HUES48 (cell line): ENCODE measurements around the gene EHD3.

Experiments
- H3K27ac ChIP-seq: one replicate; pipeline ENCODE4 v1.7.0; 2013; ENCODE audit warnings: low read depth, low read length, inconsistent platforms
- H3K27me3 ChIP-seq: 2 replicates; pipeline ENCODE4 v1.6.1; 2013; ENCODE audit warnings: mild to moderate bottlenecking, low read length; ENCODE audit not compliant: control insufficient read depth, insufficient read depth
- H3K36me3 ChIP-seq: 2 replicates; pipeline ENCODE4 v1.6.1; 2013; ENCODE audit warnings: low read length; ENCODE audit not compliant: control insufficient read depth, insufficient read depth
- H3K4me1 ChIP-seq: 2 replicates; pipeline ENCODE4 v1.6.1; 2013; ENCODE audit warnings: mild to moderate bottlenecking, low read length; ENCODE audit not compliant: control insufficient read depth, insufficient read depth
- H3K4me3 ChIP-seq: 2 replicates; pipeline ENCODE4 v1.5.1; 2013; ENCODE audit warnings: mild to moderate bottlenecking, low read depth, low read length
- H3K9ac ChIP-seq: 2 replicates; pipeline ENCODE4 v1.6.1; 2013; ENCODE audit warnings: mild to moderate bottlenecking, low read depth, low read length, moderate library complexity
- H3K9me3 ChIP-seq: 2 replicates; pipeline ENCODE4 v1.6.1; 2013; ENCODE audit warnings: low read length; ENCODE audit not compliant: control insufficient read depth, insufficient read depth

EHD3 gene

GRCh38 chr2:31246184-31246852 lies 12.4 kb downstream of the EHD3 start:
- Histone ChIP-seq H3K4me1 (no peaks in the 10 kb centered on the region), H3K27ac (no peak overlapping the region), H3K9ac (no peak overlapping the region), H3K4me3 (no peak overlapping the region), H3K36me3 (peaks cover 10% of the 10 kb centered on the region; the same call in 1 of the 2 replicates), H3K9me3 (no peaks in the 10 kb centered on the region), H3K27me3 (no peaks in the 10 kb centered on the region)

GRCh38 chr2:31247711-31248110 lies 13.8 kb downstream of the EHD3 start:
- Histone ChIP-seq H3K27me3 (no peaks in the 10 kb centered on the region), H3K4me3 (no peak overlapping the region), H3K9me3 (no peaks in the 10 kb centered on the region), H3K9ac (no peak overlapping the region), H3K36me3 (peaks cover 10% of the 10 kb centered on the region; the same call in 1 of the 2 replicates), H3K4me1 (no peaks in the 10 kb centered on the region), H3K27ac (no peak overlapping the region)

- H3K4me3 ChIP-seq = no peak overlapping the region
- H3K9me3 ChIP-seq = no peaks in the 10 kb centered on the region
- no peak overlapping the region for H3K27ac ChIP-seq
- H3K36me3 ChIP-seq = peaks cover 10% of the 10 kb centered on the region; the same call in 1 of the 2 replicates
- no peaks in the 10 kb centered on the region for H3K27me3 ChIP-seq
- H3K9ac ChIP-seq = no peak overlapping the region
- no peaks in the 10 kb centered on the region for H3K4me1 ChIP-seq
Observed at GRCh38 chr2:31248139-31248538, 14.2 kb downstream of the EHD3 start.

- Histone ChIP-seq H3K36me3 (peaks cover 10% of the 10 kb centered on the region; the same call in 1 of the 2 replicates), H3K9me3 (no peaks in the 10 kb centered on the region), H3K9ac (no peak overlapping the region), H3K4me3 (no peak overlapping the region), H3K4me1 (no peaks in the 10 kb centered on the region), H3K27me3 (no peaks in the 10 kb centered on the region), H3K27ac (no peak overlapping the region)
Observed at GRCh38 chr2:31249009-31249690, 15.2 kb downstream of the EHD3 start.

DNA sequence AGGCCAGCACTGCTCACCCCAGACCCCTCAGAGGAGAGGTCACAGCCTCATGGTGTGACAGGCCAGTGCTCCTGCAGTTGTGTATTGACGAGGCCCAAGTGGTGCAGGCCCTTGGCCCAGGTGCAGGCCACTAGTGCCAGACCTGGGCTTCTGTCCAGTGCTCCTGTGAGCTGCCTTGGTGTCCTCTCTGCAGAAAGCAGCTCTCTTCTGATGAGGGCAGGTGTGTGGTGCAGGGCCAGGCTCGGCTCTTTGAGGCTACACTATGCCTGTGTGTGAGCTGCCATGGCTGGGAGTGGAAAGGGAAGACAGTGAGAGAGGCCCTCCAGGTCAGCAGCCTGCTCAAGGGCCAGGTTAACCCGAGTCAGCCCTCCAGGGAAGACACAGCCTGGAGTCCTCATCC lies 17.1 kb downstream of the EHD3 start:
- Histone ChIP-seq H3K4me3 (no peak overlapping the region), H3K36me3 (peaks cover 6% of the 10 kb centered on the region; the same call in 1 of the 2 replicates), H3K9ac (no peak overlapping the region), H3K9me3 (no peaks in the 10 kb centered on the region), H3K27me3 (no peaks in the 10 kb centered on the region), H3K27ac (no peak overlapping the region), H3K4me1 (no peaks in the 10 kb centered on the region)

DNA sequence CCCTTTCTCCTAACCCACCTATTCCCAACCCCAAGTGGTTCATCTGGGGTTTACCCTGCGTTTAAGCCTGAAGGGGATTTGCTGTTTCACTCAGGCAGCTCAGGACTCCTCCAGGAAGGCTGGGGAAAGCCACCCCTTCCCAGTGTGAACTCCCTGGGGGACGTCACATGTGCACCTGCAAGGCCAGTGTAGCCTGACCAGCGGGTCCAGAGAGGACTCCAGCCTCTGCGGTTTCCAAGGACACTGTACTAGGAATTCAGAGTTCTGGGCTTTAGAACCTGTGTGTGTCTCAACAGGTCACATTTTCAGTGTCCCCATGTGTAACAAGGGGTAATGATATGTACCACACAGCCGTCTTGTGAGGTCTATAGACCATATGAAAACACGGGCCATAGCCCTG lies 17.9 kb downstream of the EHD3 start:
- no peak overlapping the region for H3K4me3 ChIP-seq
- H3K9ac ChIP-seq = no peak overlapping the region
- H3K4me1 ChIP-seq = peaks cover 7% of the 10 kb centered on the region
- no peak overlapping the region for H3K27ac ChIP-seq
- H3K27me3 ChIP-seq = no peaks in the 10 kb centered on the region
- H3K36me3 ChIP-seq = peaks cover 6% of the 10 kb centered on the region; the same call in 1 of the 2 replicates
- no peaks in the 10 kb centered on the region for H3K9me3 ChIP-seq

DNA sequence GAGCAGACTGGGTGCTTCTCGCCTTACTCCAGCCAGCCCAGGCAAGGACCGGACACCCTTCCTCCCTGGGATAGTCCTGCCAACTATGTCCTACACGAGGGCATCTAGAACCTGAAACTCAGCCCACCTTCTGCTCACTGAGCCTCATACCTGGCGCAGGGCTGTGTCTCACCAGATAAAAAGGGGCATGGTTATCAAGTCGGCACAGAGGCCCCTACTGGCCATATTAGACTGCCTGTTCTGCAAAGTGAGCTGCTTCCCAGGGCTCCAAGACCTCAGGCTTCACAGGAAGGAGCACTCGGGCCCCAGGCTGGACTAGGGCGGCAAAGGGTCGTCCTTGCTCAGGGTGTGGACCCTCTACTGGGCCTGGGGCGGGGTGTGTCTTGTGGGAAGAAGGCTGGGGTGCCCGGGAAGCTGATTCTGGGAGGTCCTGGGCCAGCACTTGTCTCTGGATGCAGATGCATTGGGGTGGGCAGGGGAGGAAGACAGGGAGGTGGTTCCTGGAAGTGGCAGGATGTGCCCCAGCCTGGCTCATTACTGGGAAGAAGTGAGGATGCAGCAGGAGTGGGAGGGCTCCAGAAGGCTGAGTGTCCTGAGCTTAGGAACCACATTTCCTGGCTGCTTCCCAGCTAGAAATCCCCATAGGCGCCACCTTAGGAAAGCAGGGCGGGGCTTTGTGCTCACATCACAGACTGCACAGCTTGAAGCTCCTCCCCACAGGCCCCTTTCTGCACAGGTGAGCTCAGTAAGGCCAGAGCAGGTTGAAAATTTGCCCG lies 19.6 kb downstream of the EHD3 start:
- Histone ChIP-seq H3K27ac (no peak overlapping the region), H3K9ac (no peak overlapping the region), H3K36me3 (no peaks in the 10 kb centered on the region; the same call in 1 of the 2 replicates), H3K9me3 (no peaks in the 10 kb centered on the region), H3K4me1 (peaks cover 10% of the 10 kb centered on the region), H3K4me3 (no peak overlapping the region), H3K27me3 (no peaks in the 10 kb centered on the region)

DNA sequence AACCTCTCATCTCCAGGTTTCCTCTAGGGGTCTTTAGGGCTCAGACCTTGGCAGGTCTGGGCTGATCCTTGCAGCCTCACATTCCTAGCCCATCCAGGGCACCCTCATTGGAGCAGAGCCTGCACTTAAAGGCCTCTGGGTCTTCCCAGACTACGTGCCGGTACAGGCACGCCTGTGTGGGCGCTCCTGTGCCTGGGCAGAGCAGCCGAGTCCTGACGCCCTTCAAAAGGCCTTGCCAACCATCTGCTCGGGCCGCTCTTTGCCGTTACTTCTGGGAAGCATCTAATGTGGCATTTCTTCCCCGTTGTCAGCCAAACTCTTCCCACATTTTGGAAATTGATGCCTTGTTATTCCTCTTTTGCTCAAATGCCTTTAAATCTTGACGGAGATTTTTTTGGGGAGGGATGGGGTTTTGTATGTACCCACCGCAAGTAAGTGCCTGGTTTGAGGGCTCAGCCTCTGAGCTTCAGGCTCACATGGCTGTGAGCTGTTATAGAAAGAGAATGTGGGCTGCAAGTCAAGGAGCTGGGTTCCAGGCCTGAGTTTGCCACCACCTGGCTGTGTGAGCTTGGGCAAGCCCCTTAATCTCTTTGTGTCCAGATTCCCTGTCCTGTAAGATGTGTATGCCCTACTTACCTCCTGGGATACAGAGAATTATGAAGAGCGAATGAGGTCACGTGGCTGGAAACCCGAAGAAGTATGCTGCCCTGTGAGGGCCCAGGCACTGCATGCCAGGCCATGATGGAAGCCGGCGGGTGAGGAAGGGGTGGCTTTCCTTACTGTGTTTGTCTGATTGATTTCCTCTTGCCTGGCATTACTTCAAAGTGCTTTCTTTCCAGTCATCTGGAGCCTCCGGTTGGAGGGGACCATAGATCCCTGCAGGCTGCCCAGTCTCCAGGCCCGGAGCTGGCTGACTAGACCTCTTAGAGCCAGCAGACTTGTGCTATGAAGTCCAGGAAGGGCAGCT lies 20.6 kb downstream of the EHD3 start:
- no peaks in the 10 kb centered on the region; the same call in 1 of the 2 replicates for H3K36me3 ChIP-seq
- H3K9ac ChIP-seq = no peak overlapping the region
- no peak overlapping the region for H3K27ac ChIP-seq
- H3K9me3 ChIP-seq = no peaks in the 10 kb centered on the region
- H3K4me3 ChIP-seq = no peak overlapping the region
- no peaks in the 10 kb centered on the region for H3K27me3 ChIP-seq
- H3K4me1 ChIP-seq = peaks cover 10% of the 10 kb centered on the region

DNA sequence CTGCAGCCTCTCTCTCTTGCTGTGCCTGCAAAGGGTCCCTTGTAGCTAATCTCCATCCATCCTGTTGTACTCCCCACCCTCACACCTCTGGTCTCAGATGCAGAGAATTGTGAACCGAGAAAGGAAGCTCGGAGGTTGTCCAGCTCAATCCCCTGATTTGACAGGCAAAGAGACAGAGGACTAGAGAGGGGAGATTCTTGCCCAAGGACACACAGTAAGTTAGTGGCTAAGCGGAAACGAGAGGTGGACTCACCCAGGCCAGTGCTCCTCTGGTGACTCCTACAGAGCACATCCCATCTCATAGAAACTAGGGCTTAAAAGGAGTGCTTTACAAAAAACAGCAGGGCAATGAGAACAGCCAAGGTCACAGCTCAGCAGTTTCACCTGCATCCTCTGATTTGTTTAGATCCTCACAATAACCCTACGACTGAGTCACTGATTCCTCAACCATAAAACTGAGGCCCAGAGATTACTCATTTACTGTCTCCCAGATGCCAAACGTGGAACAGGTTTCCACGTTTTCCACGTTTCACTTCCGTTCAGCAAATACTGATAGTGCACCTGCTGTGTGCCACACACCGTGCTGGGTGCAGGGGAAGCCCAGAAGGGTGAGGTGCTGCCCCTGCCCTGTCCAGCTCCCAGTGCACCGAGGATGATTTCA lies 22.1 kb downstream of the EHD3 start:
- no peaks in the 10 kb centered on the region for H3K9me3 ChIP-seq
- no peak overlapping the region for H3K9ac ChIP-seq
- H3K4me1 ChIP-seq = peaks cover 10% of the 10 kb centered on the region
- H3K27ac ChIP-seq = no peak overlapping the region
- no peak overlapping the region for H3K4me3 ChIP-seq
- no peaks in the 10 kb centered on the region for H3K27me3 ChIP-seq
- no peaks in the 10 kb centered on the region; the same call in 1 of the 2 replicates for H3K36me3 ChIP-seq
